NCI-H345 (cell line): Measurements from ENCODE around the gene STXBP5L.
"Not testable (repeated sequence)": the region's sequence is repeated elsewhere in the genome, so short reads cannot be mapped to it uniquely, and the experiment has no call there.

Experiments
- DNase-seq: peaks from one replicate; lab custom pipeline; 2025; lab: John Stamatoyannopoulos, UW

Gene STXBP5L

GRCh38 chr3:121018917-121019321 is 110.9 kb downstream of the STXBP5L start:
- no peak for DNase-seq

DNA sequence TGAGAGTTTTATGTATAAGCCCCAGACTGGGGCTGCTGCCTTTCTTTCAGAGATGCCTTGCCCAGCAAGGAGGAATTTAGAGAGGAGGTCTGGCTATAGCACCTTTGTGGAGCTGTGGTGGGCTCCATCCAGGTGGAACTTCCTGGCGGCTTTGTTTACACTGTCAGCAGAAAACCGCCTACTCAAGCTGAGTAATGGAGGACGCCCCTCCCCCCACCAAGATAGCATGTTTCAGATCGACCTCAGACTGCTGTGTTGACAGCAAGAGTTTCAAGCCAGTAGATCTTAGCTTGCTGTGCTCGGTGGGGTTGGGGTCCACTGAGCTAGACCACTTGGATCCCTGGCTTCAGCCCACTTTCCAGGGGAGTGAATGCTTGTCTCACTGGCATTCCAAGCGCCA is 155.6 kb downstream of the STXBP5L start:
- DNase-seq: no peak

GRCh38 chr3:121064121-121064520 is 156.1 kb downstream of the STXBP5L start:
- DNase-seq: no peak

GRCh38 chr3:121072133-121072532 is 164.1 kb downstream of the STXBP5L start:
- DNase-seq: peak; percentile 14

DNA sequence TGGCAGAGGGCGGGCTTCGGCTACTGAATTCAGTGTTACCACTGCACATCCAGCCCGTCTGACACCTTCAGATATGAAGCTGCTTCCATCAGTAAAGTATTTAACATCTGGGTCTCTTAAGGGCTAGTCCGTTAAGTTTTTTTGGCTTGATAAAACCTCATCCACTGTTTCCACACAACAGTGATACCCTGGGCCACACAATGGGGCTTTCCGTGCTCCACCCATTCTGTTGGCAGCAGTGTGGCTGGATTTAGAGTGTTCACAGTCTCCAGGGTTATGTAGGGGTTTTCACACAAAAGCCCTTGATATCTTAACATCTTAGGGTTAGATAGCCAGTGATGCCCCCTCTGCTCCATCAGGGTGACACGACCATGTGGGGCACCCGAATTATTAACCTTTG is 165.0 kb downstream of the STXBP5L start:
- DNase-seq: no peak

DNA sequence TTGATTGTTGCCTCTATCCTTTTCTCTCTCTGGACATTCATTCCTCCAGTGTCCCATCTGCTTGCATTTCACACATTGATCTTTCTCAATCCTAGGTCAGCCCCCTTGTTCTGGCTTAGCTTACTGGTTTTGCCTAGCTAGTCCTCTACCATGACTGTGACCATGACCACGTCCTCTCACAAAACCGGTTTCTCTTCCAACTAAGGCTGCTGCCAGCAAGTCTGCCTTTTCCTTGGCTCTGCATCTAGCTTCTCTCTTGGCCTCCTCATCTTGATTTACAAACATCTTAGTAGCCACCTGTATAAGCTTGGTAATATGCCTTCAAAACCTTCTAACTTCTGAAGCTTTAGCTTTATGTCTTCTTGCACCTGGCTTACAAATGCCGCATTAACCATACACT is 167.2 kb downstream of the STXBP5L start:
- no peak for DNase-seq

GRCh38 chr3:121078378-121079101 is 170.5 kb downstream of the STXBP5L start:
- not testable (repeated sequence) for DNase-seq

DNA sequence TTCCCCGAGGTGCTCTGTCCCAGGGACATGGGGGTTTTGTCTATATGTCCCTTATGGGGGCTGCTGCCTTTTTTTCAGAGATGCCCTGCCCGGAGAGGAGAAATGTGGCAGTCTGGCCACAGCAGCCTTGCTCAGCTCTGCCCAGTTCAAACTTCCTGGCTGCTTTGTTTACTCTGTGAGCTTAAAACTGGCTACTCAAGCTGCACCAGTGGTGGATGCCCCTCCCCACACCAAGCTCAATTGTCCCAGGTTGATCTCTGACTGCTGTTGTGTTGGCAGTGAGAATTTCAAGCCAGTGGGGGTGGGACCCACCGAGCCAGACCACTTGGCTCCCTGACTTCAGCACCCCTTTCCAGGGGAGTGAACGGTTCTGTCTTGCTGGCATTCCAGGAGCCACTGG is 188.9 kb downstream of the STXBP5L start:
- no peak for DNase-seq

DNA sequence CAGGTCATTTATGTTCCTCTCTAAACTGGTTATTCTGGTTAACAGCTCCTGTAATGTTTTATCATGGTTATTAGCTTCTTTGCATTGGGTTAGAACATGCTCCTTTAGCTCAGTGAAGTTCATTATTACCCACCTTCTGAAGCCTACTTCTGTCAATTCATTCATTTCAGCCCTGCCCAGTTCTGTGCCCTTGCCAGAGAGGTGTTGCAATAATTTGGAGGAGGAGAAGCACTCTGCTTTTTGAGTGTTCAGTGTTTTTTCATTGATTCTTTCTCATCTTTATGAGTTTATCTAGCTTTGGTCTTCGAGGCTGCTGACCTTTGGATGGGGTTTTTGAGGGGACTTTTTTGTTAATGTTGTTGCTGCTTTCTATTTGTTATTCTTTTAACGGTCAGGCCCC is 203.1 kb downstream of the STXBP5L start:
- not testable (repeated sequence) for DNase-seq

DNA sequence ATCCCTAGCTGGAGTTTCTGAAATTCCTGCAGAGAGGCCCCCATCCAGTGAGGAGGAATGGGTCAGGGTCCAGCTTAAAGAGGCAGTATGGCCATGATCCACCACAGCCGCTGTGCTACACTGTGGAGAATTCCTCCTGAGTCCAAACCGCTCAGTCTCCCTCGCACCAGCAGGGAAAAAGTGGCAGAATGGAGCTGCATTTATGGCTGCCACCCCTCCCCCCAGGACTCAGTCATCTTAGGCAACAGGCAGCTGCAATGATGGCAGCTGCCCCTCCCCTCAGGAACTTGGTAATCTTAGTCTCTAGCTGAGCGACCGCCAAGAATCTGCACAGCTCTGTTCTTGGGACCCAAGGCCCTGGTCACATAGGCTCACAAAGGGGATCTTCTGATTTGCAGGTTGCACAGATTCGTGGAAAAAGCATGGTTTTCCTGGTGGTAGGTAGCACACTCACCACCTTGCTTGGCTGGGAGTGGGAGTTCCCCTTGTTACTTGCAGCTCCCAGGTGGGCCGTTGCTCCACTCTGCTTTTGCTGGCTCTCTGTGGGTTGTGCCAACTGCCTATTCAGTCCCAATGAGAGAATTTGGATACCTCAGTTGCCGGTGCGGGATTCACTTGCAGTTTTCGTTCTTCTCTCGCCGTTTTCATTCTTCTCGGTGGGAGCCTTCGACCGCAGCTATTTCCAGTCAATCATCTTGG is 204.1 kb downstream of the STXBP5L start:
- DNase-seq: no peak

DNA sequence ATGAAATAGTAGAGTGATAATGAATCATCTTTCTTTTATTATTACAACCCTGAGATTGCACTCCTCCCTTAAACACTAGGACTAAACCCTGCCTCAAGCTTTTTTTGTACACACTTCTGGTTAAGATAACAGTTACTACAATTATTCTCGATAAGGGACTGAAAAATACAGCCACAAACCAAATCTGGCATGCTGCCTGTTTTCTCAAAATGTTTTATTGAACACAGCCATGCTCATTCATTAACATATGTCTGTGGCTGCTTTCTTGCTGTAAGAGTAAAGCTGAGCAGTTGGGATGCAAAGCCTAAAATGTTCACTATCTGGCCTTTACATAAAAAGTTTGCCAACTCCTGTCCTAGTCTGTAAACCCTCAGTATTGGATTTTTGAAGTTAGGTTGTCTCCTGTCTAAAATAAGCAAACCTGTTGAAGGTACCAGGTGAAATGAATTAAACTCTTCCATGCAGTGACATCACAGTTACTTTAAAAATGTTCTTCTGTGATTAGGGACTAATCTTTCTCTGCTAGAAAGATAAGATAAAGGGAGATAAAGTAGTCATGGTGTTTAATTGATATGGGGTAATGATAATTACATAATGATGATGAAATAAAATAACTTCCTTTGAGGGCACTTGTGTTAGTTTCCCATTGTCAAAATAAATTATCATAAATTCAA is 218.2 kb downstream of the STXBP5L start:
- no peak for DNase-seq

GRCh38 chr3:121126707-121127035 is 218.7 kb downstream of the STXBP5L start:
- no peak for DNase-seq

DNA sequence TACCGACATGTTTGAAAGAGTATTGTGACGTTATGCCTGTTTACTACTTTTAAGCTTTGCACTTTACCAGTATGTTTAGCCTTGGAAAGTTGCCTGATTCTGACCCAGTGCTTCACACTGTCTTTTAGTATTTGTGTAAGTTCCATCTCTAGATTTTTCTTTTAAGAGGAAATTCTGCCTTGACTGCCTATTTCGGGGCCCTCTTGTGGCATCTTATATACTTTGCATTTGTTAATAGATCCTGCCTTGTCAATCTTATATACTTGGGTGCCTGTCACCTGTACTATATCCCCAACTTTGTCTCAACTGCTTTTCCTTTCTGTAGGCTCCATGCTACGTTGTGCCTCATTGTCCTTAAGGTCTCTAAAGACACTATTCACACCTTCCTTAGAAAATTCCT is 244.6 kb downstream of the STXBP5L start:
- no peak for DNase-seq

- no peak for DNase-seq
Measured at GRCh38 chr3:121153851-121154250, 245.8 kb downstream of the STXBP5L start.

GRCh38 chr3:121155028-121155427 is 247.0 kb downstream of the STXBP5L start:
- no peak for DNase-seq

- no peak for DNase-seq
Measured at GRCh38 chr3:121165397-121165837, 257.4 kb downstream of the STXBP5L start.

GRCh38 chr3:121167374-121168139 is 259.6 kb downstream of the STXBP5L start:
- no peak for DNase-seq

DNA sequence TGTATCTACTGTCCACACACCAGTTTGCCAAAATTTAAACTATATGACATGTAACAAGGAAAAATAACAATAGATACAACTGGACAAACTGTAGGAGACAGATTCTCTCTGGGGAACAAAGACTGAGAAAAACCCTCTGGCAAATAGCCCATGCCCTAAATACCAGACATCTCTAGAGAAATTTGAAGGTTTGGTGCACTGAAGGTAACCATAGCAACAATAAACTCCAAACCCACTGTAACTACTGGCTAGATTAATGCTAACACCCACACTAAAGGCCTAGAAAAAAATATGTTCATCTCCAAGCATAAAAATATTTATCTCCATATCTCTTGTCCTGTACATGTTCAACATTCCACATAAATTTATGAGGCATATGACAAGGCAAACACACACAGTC is 267.1 kb downstream of the STXBP5L start:
- no peak for DNase-seq

GRCh38 chr3:121190626-121191025 is 282.6 kb downstream of the STXBP5L start:
- not testable (repeated sequence) for DNase-seq

- no peak for DNase-seq
Measured at GRCh38 chr3:121202573-121202972, 294.6 kb downstream of the STXBP5L start.

DNA sequence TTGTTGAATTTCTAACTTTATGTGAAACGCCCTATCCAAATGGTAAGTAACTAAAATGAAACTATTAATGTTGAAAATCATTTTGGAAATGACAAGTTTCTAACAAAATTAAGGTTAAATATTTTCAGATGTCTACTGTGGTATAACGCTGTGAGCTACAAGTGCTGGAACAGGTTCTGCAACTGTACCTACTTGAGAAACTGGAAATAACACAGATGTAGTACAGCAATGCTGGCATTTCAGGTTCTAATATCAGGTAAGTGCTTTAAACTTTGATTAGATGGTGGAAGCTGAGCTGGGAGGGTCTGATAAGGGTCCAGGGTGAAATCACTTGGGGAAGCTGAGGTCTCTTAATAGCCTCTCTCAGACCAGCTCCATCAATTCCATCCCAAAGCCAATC is 315.1 kb downstream of the STXBP5L start:
- no peak for DNase-seq

DNA sequence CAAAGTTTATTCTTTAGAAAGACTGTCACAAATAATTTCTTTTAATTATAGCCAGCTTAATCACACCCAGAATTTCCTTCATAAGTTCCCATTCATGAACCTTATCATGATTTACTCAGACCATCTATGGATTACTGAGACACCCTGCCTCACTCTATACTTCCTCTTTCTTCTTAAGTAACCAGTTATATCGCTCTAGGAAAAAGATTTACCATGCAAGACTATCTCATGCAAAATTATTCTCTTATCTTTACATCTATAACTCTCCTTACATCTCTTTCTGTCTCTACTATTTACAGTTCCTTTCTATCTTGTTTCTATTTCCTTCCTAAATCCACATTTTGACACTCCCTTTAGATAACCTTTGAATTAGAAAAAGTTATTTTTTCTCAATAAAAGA is 321.0 kb downstream of the STXBP5L start:
- no peak for DNase-seq
